ENCODE results near the gene LARP6. TPM values are rescaled to one million over a fixed set of nuclear protein-coding genes. Genes with fewer than 3 reads are reported as not detected.
"Not testable (repeated sequence)": the region's sequence is repeated elsewhere in the genome, so short reads cannot be mapped to it uniquely, and the experiment has no call there.

Gene LARP6
- polyA plus RNA-seq, 4 donors: 2.3 to 7.1 (median 3.0) TPM; not detected in 1

DNA sequence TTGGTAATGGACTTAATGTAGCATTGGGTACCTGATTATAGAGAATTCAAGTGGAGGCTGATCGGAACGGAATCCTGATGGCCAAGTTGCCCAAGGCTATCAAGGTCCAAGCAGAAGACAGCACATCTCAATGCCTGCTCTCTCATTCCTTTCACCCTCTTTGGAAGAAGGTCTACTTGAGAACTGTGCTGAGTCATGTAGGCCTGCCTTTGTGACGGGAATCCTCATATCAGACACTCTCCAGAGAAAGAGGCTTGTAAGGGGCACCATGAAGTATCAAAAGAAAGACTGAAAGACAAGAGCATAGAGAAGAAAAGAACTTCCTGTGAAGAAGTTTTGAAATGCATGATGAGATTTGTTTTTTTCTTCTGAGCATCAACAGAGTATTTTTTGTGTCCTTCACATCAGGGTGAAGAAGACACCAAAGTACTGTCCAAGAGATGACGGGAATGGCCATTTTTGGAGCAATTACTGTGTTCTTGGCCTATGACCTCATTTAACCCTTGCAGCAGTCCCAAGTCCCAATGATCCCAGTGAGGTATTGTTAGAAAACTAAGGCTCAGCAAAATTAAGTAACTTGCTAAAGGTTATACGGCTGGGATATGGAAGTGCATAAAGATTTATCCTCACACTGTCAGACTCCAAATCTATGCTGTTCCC lies 13.2 kb upstream of the LARP6 start:
- no peak overlapping the region for H3K27ac ChIP-seq (ENCODE audit: low read depth in 1 of 3, low read length in 2 of 3)
- H3K4me3 ChIP-seq (ENCODE audit: low read depth in 1 of 3, low read length in 3 of 3): no peak overlapping the region
- no peaks in the 10 kb centered on the region for H3K27me3 ChIP-seq (ENCODE audit: control insufficient read depth in 3 of 3, insufficient read depth in 3 of 3, low read length in 3 of 3)
- H3K9me3 ChIP-seq (ENCODE audit: control insufficient read depth in 2 of 2, insufficient read depth in 1 of 2, low read depth in 1 of 2, low read length in 1 of 2): no peaks in the 10 kb centered on the region
- DNase-seq (no peak), FAIRE-seq (no peak)
- WGBS, 3 donors: 85 to 91% (median 87%) methylated on average over 5 of the region's 5 CpGs
- no peaks in the 10 kb centered on the region for H3K4me1 ChIP-seq (ENCODE audit: control insufficient read depth in 3 of 3, insufficient read depth in 2 of 3, low read depth in 1 of 3, low read length in 2 of 3)
- no peaks in the 10 kb centered on the region for H3K36me3 ChIP-seq (ENCODE audit: control insufficient read depth in 3 of 3, insufficient read depth in 2 of 3, low read depth in 1 of 3, low read length in 3 of 3)

DNA sequence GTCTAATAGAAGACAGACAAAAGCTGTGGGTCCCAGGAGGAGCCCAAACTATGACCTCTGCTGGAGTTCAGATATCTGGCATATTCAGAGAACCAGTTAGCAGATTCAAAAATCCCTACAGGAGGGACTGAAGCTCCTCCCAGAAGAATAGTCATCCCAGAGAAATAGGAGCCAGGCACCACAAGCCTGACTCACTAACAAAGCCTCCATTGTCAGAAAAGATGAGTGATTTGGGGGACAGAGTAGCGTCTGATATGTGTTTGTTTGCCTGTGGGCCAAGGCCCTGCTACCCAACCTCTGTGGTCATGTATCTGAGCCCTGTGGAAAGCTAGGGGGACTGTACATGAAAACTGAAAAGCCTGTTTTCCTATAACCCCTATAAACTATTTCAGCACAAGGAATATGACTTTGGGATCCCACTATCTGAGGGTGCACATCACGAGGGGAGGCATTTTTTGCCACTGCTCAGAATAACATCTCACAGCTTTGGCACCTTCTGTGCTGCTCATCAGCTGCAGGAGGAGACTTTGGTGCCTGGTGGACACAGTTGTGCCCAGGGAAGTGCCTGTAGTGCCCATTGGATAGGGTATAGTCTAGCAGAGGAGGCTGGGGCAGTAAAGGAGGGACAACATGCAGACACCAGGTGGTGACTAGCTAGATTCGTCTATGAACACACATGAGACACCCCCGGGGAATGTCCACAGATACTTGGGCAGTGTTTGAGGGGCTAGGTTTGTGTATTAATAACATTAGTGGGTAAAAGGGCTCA lies 9.7 kb upstream of the LARP6 start:
- Histone ChIP-seq H3K27ac (ENCODE audit: low read depth in 1 of 3, low read length in 2 of 3) (no peak overlapping the region), H3K36me3 (ENCODE audit: control insufficient read depth in 3 of 3, insufficient read depth in 2 of 3, low read depth in 1 of 3, low read length in 3 of 3) (no peaks in the 10 kb centered on the region), H3K4me1 (ENCODE audit: control insufficient read depth in 3 of 3, insufficient read depth in 2 of 3, low read depth in 1 of 3, low read length in 2 of 3) (no peaks in the 10 kb centered on the region), H3K4me3 (ENCODE audit: low read depth in 1 of 3, low read length in 3 of 3) (no peak overlapping the region), H3K27me3 (ENCODE audit: control insufficient read depth in 3 of 3, insufficient read depth in 3 of 3, low read length in 3 of 3) (no peaks in the 10 kb centered on the region), H3K9me3 (ENCODE audit: control insufficient read depth in 2 of 2, insufficient read depth in 1 of 2, low read depth in 1 of 2, low read length in 1 of 2) (no peaks in the 10 kb centered on the region)
- DNase-seq (no peak), FAIRE-seq (no peak)
- 59 to 80% (median 60%) methylated on average over 4 of the region's 4 CpGs for WGBS, 3 donors

- no peak overlapping the region for H3K27ac ChIP-seq (ENCODE audit: low read depth in 1 of 3, low read length in 2 of 3)
- FAIRE-seq: no peak
- H3K9me3 ChIP-seq (ENCODE audit: control insufficient read depth in 2 of 2, insufficient read depth in 1 of 2, low read depth in 1 of 2, low read length in 1 of 2): no peaks in the 10 kb centered on the region
- no peaks in the 10 kb centered on the region for H3K4me1 ChIP-seq (ENCODE audit: control insufficient read depth in 3 of 3, insufficient read depth in 2 of 3, low read depth in 1 of 3, low read length in 2 of 3)
- H3K36me3 ChIP-seq (ENCODE audit: control insufficient read depth in 3 of 3, insufficient read depth in 2 of 3, low read depth in 1 of 3, low read length in 3 of 3): no peaks in the 10 kb centered on the region
- peaks cover 0 to 5% (median 0%) of the 10 kb centered on the region in 3 donors for H3K27me3 ChIP-seq (ENCODE audit: control insufficient read depth in 3 of 3, insufficient read depth in 3 of 3, low read length in 3 of 3)
- no peak overlapping the region for H3K4me3 ChIP-seq (ENCODE audit: low read depth in 1 of 3, low read length in 3 of 3)
- no peak for DNase-seq
- whole genome bisulfite sequencing, 3 donors: 82 to 93% (median 87%) methylated on average over 11 of the region's 11 CpGs
Observed at GRCh38 chr15:70859998-70860397, 6.0 kb upstream of the LARP6 start.

GRCh38 chr15:70859322-70859908 lies 5.5 kb upstream of the LARP6 start:
- DNase-seq (no peak), FAIRE-seq (no peak)
- peaks cover 0 to 2% (median 0%) of the 10 kb centered on the region in 3 donors for H3K4me1 ChIP-seq (ENCODE audit: control insufficient read depth in 3 of 3, insufficient read depth in 2 of 3, low read depth in 1 of 3, low read length in 2 of 3)
- H3K9me3 ChIP-seq (ENCODE audit: control insufficient read depth in 2 of 2, insufficient read depth in 1 of 2, low read depth in 1 of 2, low read length in 1 of 2): no peaks in the 10 kb centered on the region
- 81 to 84% (median 82%) methylated on average over 14 of the region's 14 CpGs for WGBS, 3 donors
- no peaks in the 10 kb centered on the region for H3K36me3 ChIP-seq (ENCODE audit: control insufficient read depth in 3 of 3, insufficient read depth in 2 of 3, low read depth in 1 of 3, low read length in 3 of 3)
- H3K4me3 ChIP-seq (ENCODE audit: low read depth in 1 of 3, low read length in 3 of 3): no peak overlapping the region
- H3K27ac ChIP-seq (ENCODE audit: low read depth in 1 of 3, low read length in 2 of 3): no peak overlapping the region
- H3K27me3 ChIP-seq (ENCODE audit: control insufficient read depth in 3 of 3, insufficient read depth in 3 of 3, low read length in 3 of 3): peaks cover 0 to 6% (median 0%) of the 10 kb centered on the region in 3 donors

DNA sequence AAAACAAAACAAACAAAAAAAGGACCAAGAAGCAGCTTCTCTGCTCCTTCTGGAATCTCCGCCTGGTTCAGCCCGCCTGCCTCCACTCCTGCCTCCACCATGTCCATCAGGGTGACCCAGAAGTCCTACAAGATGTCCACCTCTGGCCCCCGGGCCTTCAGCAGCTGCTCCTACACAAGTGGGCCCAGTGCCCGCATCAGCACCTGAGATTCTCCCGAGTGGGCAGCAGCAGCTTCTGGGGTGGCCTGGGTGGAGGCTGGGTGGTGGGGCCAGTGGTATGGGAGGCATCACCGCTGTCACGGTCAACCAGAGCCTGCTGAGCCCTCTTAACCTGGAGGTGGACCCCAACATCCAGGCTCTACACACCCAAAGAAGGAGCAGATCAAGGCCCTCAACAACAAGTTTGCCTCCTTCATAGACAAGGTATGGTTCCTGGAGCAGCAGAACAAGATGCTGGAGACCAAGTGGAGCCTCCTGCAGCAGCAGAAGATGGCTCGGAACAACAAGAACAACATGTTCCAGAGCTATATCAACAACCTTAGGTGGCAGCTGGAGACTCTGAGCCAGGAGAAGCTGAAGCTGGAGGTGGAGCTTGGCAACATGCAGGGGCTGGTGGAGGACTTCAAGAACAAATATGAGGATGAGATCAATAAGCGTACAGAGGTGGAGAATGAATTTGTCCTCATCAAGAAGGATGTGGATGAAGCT lies 4.8 kb upstream of the LARP6 start:
- 89 to 95% (median 89%) methylated on average over 9 of the region's 9 CpGs for WGBS, 3 donors
- H3K4me1 ChIP-seq (ENCODE audit: control insufficient read depth in 3 of 3, insufficient read depth in 2 of 3, low read depth in 1 of 3, low read length in 2 of 3); DNase-seq; H3K27ac ChIP-seq (ENCODE audit: low read depth in 1 of 3, low read length in 2 of 3); FAIRE-seq; H3K9me3 ChIP-seq (ENCODE audit: control insufficient read depth in 2 of 2, insufficient read depth in 1 of 2, low read depth in 1 of 2, low read length in 1 of 2); H3K36me3 ChIP-seq (ENCODE audit: control insufficient read depth in 3 of 3, insufficient read depth in 2 of 3, low read depth in 1 of 3, low read length in 3 of 3); H3K27me3 ChIP-seq (ENCODE audit: control insufficient read depth in 3 of 3, insufficient read depth in 3 of 3, low read length in 3 of 3); H3K4me3 ChIP-seq (ENCODE audit: low read depth in 1 of 3, low read length in 3 of 3): not testable (repeated sequence)

GRCh38 chr15:70857562-70858285 lies 3.8 kb upstream of the LARP6 start:
- Histone ChIP-seq H3K9me3 (ENCODE audit: control insufficient read depth in 2 of 2, insufficient read depth in 1 of 2, low read depth in 1 of 2, low read length in 1 of 2) (no peaks in the 10 kb centered on the region), H3K4me3 (ENCODE audit: low read depth in 1 of 3, low read length in 3 of 3) (no peak overlapping the region), H3K27me3 (ENCODE audit: control insufficient read depth in 3 of 3, insufficient read depth in 3 of 3, low read length in 3 of 3) (peaks cover 4 to 18% (median 7%) of the 10 kb centered on the region in 3 donors), H3K27ac (ENCODE audit: low read depth in 1 of 3, low read length in 2 of 3) (no peak overlapping the region), H3K4me1 (ENCODE audit: control insufficient read depth in 3 of 3, insufficient read depth in 2 of 3, low read depth in 1 of 3, low read length in 2 of 3) (peaks cover 0 to 6% (median 4%) of the 10 kb centered on the region in 3 donors), H3K36me3 (ENCODE audit: control insufficient read depth in 3 of 3, insufficient read depth in 2 of 3, low read depth in 1 of 3, low read length in 3 of 3) (no peaks in the 10 kb centered on the region)
- 71 to 79% (median 75%) methylated on average over 3 of the region's 3 CpGs for WGBS, 3 donors
- FAIRE-seq: no peak
- DNase-seq: no peak

DNA sequence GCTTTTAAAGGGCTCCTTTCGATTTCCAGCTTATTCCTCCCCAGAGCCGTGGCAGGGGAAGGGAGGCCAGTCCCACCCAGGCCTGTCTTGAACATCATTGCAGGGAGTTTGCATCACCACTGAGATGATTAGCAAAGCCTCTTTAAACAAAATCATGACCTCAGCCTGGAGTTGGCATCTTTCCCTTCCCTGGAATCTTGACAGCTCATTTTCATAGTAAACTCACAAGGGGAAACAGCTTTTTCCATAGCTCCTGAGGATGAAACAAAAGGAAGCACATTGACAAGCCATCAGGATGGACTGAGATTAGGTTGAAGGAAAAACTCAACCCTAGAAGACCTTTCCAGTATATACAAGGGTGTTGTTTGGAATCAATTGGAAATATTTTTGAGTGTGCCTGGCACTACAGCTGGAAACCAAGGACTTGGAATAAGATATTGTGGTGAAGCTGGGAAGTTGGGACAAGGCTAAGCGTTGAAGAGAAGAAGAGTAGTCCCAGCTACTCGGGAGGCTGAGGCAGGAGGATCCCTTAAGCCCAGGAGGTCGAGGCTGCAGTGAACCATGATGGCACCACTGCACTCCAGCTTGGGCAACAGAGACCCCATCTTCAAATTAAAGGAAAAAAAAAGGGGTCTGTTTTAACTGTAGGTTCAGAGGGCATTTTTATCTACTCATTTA lies 3.1 kb upstream of the LARP6 start:
- DNase-seq: peak in 1 of 2 donors; percentile 41

More for the DNA sequence above, 3.1 kb upstream of the LARP6 start:
- no peak for FAIRE-seq
- Histone ChIP-seq H3K27me3 (ENCODE audit: control insufficient read depth in 3 of 3, insufficient read depth in 3 of 3, low read length in 3 of 3) (peaks cover 4 to 21% (median 7%) of the 10 kb centered on the region in 3 donors), H3K4me1 (ENCODE audit: control insufficient read depth in 3 of 3, insufficient read depth in 2 of 3, low read depth in 1 of 3, low read length in 2 of 3) (peaks cover 0 to 6% (median 4%) of the 10 kb centered on the region in 3 donors), H3K9me3 (ENCODE audit: control insufficient read depth in 2 of 2, insufficient read depth in 1 of 2, low read depth in 1 of 2, low read length in 1 of 2) (no peaks in the 10 kb centered on the region), H3K27ac (ENCODE audit: low read depth in 1 of 3, low read length in 2 of 3) (peak overlapping the region in 1 of 3 donors; percentile 46), H3K36me3 (ENCODE audit: control insufficient read depth in 3 of 3, insufficient read depth in 2 of 3, low read depth in 1 of 3, low read length in 3 of 3) (no peaks in the 10 kb centered on the region), H3K4me3 (ENCODE audit: low read depth in 1 of 3, low read length in 3 of 3) (no peak overlapping the region)
- 48 to 69% (median 63%) methylated on average over 5 of the region's 5 CpGs for WGBS, 3 donors

Measured in small intestine (tissue), 7 donors.